ENCODE data around the gene SH3RF2.
"Not testable (repeated sequence)": the region's sequence is repeated elsewhere in the genome, so short reads cannot be mapped to it uniquely, and the experiment has no call there.

Gene SH3RF2

DNA sequence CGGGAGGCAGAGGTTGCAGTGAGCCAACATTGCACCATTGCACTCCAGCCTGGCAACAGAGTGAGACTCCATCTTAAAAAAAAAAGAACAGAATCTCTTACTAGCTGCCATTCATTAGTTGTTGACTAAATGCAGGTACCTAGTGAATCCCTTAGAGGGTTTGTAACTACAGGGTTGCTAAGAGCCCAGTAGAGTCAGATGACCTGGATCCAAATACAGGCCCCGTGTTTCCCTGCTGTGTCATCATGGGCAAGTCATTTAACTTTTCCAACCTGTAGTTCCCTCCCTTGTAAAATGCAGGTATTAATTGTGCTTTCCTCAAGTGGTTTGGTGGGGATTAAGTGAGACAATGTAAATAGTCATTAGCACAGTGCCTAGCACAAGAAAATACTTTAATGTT lies 136.2 kb downstream of the SH3RF2 start:
- DNase-seq (ENCODE audit: low read depth in 1 of 2, low spot score in 1 of 2): no peak

DNA sequence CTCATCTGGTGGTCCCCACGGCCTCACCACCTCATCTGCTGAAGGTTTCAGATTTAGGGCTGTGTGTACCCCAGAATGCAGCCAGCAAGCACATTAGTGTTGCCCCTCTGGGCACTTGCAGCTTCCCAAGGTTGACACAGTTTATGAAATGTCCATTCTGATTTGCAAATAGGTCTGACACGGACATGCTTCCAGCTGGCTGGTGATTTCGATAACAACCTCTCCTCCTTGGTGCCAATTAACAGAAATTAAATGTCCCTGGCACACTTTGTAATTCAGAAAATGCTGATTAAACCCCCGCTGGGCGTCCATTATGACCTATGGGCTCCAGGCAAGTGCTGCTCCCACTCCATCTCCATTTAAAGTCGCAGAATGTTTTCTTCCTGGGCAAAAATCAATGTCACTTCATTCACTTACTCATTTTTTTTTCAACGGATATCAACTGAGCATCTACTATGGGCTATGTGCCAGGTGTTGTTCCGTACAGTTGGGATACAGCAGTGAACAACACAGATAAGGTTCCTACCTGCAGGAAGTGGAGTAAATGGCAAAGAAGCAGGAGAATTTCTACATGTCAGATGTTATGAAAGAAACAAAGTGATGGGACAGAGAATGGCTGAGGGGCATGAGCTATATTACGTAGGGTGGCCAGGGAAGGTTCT lies 137.0 kb downstream of the SH3RF2 start:
- DNase-seq (ENCODE audit: low read depth in 1 of 2, low spot score in 1 of 2): no peak

DNA sequence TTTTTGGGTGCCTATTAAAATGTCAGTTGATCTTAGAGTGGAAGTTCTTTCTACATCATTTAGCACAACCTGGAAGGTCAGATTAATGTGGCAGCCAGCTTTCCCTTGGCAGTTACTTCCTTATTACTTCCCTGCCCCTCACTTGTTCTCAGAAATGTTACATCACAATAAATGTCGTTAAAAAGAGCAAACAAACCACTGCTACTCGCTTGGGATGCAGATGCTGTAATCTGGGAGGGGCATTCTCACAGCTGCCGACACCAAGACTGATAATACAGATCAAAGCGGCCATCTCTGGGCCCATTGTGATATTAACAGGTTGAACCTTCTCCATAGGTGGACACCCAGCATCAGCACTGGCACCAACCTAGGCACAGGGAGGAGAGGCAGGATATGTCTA lies 139.7 kb downstream of the SH3RF2 start:
- DNase-seq (ENCODE audit: low read depth in 1 of 2, low spot score in 1 of 2): no peak

DNA sequence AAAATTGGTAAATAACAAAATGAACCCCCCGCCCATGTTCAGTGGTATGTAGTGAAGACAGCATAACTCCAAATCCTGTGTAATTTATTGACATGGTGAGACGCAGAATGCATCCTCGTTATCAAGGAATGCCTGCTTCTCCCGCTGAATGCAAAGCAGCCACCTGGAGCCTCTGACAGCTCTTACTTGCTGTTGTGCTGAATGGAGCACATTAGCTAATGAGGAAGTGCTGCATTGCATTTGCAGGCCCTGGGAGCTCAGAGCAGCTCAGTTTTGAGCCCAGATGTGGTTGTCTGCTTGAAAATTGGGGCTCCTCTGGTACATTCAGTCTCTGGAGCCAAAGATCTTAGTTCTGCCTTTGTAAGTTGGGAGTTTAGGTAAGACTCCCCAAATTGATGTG lies 140.1 kb downstream of the SH3RF2 start:
- no peak for DNase-seq (ENCODE audit: low read depth in 1 of 2, low spot score in 1 of 2)

DNA sequence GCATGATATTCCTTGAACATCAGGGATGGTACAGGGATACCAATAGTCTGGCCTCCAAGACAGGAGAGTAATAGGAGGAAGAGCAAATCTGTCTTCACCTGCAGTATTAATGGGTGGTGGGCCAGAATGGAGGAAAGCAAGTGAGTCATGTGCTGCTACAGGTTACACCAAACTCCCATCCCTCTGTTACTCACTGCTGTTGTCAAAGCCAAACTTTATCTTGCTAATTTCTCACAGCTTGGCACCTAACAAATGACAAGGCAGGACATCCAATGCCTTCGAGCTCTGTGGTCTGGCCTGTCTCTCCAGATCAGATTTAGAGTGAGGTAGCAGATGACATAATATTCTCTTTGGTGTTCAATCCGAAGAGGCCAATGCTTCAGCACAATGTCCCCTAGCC lies 142.2 kb downstream of the SH3RF2 start:
- no peak for DNase-seq (ENCODE audit: low read depth in 1 of 2, low spot score in 1 of 2)

DNA sequence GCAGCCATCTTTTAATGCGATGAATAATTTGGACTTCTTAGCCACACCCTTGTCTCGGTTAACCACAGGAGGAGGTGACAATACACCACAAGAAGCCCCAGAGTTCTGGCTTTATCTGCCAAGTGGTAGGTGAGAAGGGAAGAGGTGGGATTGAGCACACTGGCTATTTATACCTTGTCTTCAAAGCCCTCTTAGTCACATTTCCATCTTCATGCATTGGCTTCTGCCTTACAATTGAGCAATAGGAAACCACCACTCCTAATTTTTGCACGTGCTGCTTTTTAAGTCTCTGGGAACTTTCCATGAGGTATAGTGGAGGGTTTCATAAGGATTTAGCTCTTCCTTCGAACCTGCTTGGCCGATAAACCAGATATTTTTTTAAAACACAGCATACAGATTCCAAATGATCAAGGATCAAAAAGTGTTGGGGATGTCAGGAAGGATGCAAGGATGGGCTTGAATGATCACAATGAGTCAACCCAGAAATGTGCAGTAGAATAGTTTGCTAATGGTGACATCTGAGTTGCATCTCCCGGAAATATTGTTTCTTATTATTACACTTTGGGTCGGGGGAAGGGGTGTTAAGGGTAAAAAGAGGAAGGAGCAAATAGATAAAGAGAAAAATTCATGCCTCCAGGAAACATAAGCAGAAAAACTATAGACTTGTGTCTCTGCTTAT lies 143.5 kb downstream of the SH3RF2 start:
- no peak for DNase-seq (ENCODE audit: low read depth in 1 of 2, low spot score in 1 of 2)

DNA sequence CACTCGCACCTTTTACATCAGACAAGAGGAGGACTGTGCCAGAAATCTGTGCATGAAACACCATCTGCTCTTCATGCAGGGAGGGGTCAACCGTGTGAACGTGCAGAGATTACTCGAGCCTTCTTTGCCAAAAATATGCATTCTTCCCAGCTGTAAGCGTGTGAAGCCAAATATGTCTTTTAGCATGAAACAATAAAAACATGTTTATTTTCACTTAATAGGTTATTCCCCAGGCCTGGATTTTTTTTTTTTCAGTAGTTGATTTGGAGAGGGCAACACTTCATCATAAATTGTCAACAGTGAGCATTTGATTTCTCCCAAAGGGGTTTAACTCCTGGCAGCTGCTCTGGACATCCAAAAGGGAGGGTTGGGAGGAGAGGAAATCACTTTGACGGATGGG lies 145.2 kb downstream of the SH3RF2 start:
- no peak for DNase-seq (ENCODE audit: low read depth in 1 of 2, low spot score in 1 of 2)

DNA sequence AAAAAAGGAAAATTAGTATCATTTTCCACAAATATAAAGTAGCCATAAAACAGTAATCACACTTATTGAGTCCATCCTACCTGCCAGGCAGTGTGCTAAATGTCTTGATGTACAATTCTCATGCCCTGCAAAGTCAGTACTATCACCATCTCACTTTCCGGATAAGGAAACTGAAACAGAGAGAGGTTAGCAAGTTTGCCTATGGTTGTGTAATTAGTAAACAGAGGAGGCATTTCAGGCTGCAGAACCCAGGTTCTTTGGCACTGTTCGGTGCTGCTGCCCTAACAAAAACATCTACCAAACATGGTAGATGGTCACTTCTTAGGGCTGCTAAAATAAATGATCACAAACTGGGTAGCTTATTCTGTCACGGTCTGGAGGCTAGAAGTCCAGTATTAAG lies 146.4 kb downstream of the SH3RF2 start:
- no peak for DNase-seq (ENCODE audit: low read depth in 1 of 2, low spot score in 1 of 2)

DNA sequence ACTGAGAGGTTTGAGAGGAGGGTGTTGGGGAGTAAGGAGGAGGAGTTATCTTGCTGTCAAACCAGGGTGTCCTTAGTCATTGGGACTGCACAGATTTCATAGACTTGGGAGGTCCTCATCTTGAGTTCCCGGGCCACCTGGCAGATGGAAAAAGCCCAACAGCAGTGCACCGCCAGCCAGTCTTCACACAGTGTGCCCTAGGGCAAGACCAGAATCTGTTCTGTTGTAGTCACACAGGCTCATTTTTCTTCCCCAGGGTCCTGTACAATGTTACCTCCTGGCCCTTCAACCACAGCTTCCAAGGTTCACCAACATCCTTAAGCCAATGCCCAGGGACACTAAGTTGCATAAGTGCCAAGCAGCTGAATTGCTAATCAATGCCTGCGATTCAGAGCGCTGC lies 148.0 kb downstream of the SH3RF2 start:
- DNase-seq (ENCODE audit: low read depth in 1 of 2, low spot score in 1 of 2): no peak

DNA sequence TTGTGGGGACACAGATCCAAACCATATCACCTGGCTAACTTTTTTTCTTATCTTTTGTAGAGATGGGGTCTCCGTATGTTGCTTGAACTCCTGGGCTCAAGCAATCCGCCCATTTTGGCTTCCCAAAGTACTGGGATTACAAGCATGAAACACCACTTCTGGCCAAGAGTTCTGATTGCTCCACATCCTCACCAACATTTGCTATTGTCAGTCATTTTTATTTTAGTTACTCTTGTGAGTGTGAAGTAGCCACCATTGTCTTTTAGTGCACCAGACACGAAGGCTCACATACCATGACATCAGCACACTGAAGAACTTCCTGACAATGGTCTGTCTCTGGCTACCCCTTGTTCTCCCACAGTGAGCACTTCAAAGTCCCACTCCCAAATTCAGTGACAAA lies 151.7 kb downstream of the SH3RF2 start:
- DNase-seq (ENCODE audit: low read depth in 1 of 2, low spot score in 1 of 2): no peak

DNA sequence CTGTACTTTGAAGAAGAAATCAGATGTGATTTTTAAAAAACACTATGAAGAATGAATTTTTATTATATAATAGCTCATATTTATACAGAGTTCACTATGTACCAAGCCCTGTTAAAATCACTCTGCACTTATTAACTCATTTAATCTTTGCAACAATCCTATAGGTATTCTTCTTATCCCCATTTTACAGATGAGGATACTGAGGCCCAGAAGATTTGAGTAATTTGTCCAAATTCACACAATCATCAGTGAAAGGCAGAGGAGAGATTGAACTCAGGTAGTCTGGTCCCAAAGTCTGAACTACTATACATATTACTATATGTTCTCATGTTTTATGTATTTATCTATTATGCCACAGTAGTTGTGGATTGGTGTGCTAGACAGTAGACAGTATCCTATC lies 152.9 kb downstream of the SH3RF2 start:
- DNase-seq (ENCODE audit: low read depth in 1 of 2, low spot score in 1 of 2): no peak

DNA sequence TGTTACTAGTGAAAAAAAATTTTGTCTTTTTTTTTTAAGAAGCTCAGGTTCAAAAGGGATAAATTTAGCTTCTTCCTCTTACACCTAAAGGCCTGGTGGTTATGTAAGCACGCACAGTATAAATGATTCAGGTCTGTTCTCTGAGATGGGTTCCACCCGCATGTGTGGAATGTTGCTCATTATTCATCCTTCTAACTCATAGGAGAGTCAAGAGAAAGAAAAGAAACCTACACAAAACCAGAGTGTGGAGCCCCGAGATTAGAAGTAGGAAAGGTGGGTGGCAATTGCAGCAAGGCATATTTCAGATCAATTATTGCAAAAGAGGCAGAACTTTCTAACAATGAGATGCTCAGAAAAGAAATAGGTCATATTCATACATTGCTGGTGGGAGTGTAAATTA lies 155.5 kb downstream of the SH3RF2 start:
- no peak for DNase-seq (ENCODE audit: low read depth in 1 of 2, low spot score in 1 of 2)

DNA sequence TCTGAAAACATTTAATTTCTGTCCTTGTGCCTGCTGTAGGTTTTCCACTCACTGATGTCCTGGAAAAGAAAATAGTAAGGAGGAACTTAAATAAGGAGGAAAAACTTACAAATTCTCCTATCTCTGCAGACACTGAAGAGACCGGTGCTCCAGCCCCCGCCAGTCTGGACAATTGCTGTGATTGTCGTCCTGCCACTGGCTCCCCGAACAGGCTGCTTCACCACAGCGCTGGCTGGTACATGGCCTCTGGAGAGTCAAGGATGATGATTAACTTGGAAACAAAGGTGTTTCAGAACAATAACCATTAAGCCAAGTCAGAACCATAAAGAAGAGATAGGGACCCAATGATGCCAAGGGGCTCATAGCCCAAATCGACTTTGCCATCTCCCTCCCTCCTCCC lies 161.7 kb downstream of the SH3RF2 start:
- no peak for DNase-seq (ENCODE audit: low read depth in 1 of 2, low spot score in 1 of 2)

DNA sequence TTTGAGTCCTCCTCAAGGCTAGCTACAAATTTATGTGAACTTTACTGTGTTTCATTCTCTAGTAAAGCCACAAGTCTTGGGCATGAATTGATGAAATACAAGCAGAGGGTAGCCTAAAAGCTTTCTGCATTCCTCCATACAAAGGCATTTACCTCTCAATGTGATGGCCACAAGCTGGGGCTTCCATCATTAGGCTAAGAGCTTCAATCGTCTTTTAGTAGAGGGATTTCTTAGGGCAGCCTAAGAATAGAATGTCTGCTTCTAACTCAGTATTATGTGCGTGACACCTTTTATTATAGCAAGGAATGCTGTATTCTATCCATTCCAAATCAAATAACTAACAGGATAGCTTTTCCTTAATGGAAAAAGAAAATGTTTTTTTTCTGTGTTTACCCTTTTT lies 165.3 kb downstream of the SH3RF2 start:
- DNase-seq (ENCODE audit: low read depth in 1 of 2, low spot score in 1 of 2): no peak

DNA sequence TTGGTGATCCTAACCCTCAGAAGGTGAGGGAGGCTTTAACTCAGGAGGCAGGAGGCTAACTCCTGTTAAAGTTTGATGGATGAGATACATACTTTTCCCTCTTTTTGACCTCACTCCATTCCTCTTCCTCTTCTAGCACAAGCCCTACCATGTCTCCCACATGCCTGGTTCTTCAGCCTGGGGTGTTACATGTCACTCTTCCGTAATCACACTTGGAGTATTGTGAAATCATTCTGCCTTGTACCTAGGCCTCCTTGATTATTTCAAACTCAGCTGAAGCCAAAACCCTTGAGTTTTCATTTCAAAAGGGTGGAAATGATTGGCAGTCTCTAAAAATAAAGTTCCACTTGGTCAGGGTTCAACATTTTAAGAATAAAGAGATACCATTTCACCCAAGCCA lies 167.2 kb downstream of the SH3RF2 start:
- DNase-seq (ENCODE audit: low read depth in 1 of 2, low spot score in 1 of 2): no peak

DNA sequence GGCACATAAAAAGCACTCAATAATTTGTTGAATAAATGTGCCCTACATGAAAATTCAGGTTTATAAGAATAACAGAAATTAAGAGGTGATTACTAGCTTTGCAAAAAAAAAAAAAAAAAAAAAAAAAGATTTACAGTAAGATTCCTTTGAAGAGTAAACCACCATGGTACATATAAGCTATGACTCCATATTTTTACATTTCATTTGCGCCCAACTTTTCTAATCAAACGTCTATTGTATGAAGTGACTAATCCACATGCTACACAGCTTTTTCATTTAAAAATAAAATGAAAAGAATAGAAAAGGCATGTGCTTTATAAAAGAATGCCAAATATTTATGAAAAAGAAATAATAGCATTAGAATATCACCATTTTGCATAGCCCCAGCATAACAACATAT lies 169.1 kb downstream of the SH3RF2 start, which contains the start of gene PLAC8L1:
Gene PLAC8L1, minus strand, starts transcription at position 101 of the 400 bp plus-strand sequence. CDS start 1,266 bp downstream, outside the sequence.
- DNase-seq (ENCODE audit: low read depth in 1 of 2, low spot score in 1 of 2): no peak

DNA sequence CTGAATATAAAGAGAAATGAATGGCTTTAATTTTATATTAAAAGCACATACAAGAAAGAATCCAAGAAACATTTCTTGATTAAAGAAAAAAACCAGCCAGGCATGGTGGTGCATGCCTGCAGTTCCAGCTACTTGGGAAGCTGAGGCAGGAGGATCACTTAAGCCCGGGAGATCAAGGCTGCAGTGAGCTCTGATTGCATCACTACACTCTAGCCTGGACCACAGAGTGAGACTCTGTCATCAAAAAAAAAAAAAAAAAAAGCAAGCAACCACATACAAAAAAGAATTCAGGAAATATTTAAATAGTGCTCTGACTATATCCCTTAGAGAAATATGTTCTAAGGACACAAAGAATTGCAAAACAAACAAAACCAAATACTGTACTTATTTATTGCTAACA lies 171.5 kb downstream of the SH3RF2 start:
- no peak for DNase-seq (ENCODE audit: low read depth in 1 of 2, low spot score in 1 of 2)

DNA sequence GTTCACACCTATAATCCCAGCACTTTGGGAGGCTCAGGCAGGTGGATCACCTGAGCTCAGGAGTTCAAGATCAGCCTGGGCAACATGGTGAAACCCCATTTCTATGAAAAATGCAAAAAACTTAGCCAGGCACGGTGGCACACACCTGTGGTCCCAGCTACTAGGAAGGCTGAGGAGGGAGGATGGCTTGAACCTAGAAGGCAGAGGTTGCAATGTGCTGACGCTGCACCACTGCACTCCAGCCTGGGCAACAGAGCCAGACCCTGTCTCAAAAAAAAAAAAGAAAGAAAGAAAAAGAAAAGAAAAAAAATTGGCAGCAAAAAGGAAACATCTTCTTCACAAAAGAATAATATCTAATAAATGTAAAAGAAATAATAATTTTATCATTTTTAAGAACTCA lies 172.5 kb downstream of the SH3RF2 start:
- DNase-seq (ENCODE audit: low read depth in 1 of 2, low spot score in 1 of 2): not testable (repeated sequence)

DNA sequence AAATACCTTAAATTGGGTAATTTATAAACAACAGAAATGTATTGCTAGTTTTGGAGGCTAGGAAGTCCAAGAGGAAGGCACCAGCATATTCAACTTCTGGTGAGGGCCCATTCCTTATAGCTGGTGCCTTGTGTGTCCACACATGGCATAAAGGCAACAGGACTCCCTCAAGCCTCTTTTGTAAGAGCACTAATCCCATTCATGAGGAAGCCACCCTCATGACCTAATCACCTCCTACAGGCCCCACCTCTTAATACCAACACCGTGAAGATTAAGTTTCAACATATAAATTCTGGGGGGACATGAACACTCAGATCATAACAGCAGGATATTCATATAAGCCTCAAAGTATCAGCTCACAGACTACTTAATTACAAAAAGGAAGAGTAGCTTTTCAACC lies 173.0 kb downstream of the SH3RF2 start:
- no peak for DNase-seq (ENCODE audit: low read depth in 1 of 2, low spot score in 1 of 2)

DNA sequence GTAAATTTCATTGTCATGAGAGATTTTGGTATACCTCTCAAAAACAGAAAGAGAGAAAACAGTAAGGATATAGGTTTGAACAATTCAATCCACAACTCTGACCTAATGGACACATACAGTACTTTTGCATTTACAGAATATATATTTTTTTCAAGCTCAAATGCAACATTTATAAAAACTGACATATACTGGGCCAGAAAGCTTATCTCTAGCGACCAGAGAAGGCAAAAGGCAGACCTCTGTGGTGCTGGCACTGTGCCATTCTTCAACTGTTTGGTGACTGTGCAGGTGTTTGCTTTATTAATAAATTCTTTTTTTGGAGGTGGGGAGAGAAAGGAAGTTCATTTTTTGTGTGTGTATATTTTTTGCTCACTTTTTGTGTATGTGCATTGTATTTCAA lies 175.0 kb downstream of the SH3RF2 start:
- DNase-seq (ENCODE audit: low read depth in 1 of 2, low spot score in 1 of 2): no peak

DNA sequence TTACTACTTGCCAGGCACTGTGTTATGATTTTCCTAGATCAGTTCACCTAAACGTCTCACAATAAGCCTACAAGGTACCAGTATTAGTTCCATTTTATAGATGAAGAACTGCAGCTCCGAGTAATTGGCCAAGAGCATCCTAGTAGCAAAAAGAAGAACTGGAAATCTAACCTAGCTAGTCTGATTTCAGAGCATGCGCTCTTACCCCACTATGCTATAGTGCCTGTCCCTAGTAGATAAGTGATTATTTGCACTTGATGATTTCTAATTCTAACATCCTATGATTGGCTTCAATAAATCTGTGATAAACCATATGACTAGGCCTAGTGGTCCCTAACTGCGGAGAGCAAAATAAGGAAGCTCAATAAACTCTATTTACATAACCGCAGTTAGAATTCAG lies 176.1 kb downstream of the SH3RF2 start:
- DNase-seq (ENCODE audit: low read depth in 1 of 2, low spot score in 1 of 2): no peak

All from activated T-helper 1 cell treated with anti-CD3 and anti-CD28 coated beads, Interleukin-2, amount 50 U/mL, for 16 hours (primary cell).